ENCODE measurements around the gene DCUN1D3.
"Not testable (repeated sequence)": the region's sequence is repeated elsewhere in the genome, so short reads cannot be mapped to it uniquely, and the experiment has no call there.

DCUN1D3 gene

GRCh38 chr16:20900299-20901067, at the start of gene DCUN1D3, which contains the start of gene LYRM1:
Gene DCUN1D3, minus strand, starts transcription at chr16:20900358. Its CDS starts 37,820 bp downstream, at chr16:20862538.
Gene LYRM1, plus strand, starts transcription at chr16:20900771. Its CDS starts 14,785 bp downstream, at chr16:20915556.
- DNase-seq: peak; percentile 87

GRCh38 chr16:20949660-20950059, 49.5 kb upstream of the DCUN1D3 start:
- DNase-seq: no peak

- DNase-seq: no peak
Observed at GRCh38 chr16:20948444-20948843, 48.3 kb upstream of the DCUN1D3 start.

GRCh38 chr16:20946015-20946629, 46.0 kb upstream of the DCUN1D3 start:
- DNase-seq: no peak

- DNase-seq: not testable (repeated sequence)
Observed at GRCh38 chr16:20945575-20945875, 45.4 kb upstream of the DCUN1D3 start.

- no peak for DNase-seq
Observed at GRCh38 chr16:20944861-20945574, 44.9 kb upstream of the DCUN1D3 start.

GRCh38 chr16:20942256-20942655, 42.1 kb upstream of the DCUN1D3 start:
- no peak for DNase-seq

GRCh38 chr16:20941636-20941926, 41.4 kb upstream of the DCUN1D3 start:
- DNase-seq: no peak

GRCh38 chr16:20940871-20941635, 40.9 kb upstream of the DCUN1D3 start:
- DNase-seq: no peak

GRCh38 chr16:20939611-20940010, 39.5 kb upstream of the DCUN1D3 start:
- DNase-seq: no peak

- DNase-seq: no peak
Observed at GRCh38 chr16:20938426-20938825, 38.3 kb upstream of the DCUN1D3 start.

GRCh38 chr16:20937736-20938135, 37.6 kb upstream of the DCUN1D3 start:
- DNase-seq: no peak

- DNase-seq: no peak
Observed at GRCh38 chr16:20933589-20933988, 33.4 kb upstream of the DCUN1D3 start.

- no peak for DNase-seq
Observed at GRCh38 chr16:20931066-20931600, 31.0 kb upstream of the DCUN1D3 start.

GRCh38 chr16:20930365-20930690, 30.2 kb upstream of the DCUN1D3 start:
- no peak for DNase-seq

GRCh38 chr16:20929676-20930364, 29.7 kb upstream of the DCUN1D3 start:
- DNase-seq: not testable (repeated sequence)

- DNase-seq: no peak
Observed at GRCh38 chr16:20928774-20929411, 28.7 kb upstream of the DCUN1D3 start.

- no peak for DNase-seq
Observed at GRCh38 chr16:20925751-20926150, 25.6 kb upstream of the DCUN1D3 start.

- no peak for DNase-seq
Observed at GRCh38 chr16:20923876-20924275, 23.7 kb upstream of the DCUN1D3 start.

GRCh38 chr16:20920799-20921198, 20.6 kb upstream of the DCUN1D3 start:
- DNase-seq: no peak

- DNase-seq: no peak
Observed at GRCh38 chr16:20920091-20920490, 19.9 kb upstream of the DCUN1D3 start.
